Panc1 (cell line): ENCODE measurements around the gene MAP2K1. TPM values are rescaled to one million over a fixed set of nuclear protein-coding genes. Genes with fewer than 3 reads are reported as not detected.

ENCODE experiments used
- ATAC-seq: fragments of 200-7000 bp; cut with Tn5 transposase; 2 replicates; pipeline ENCODE4 v1.9.1; 2020; ENCODE audit warnings: mild to moderate bottlenecking, moderate library complexity
- BruUV-seq: library from RNA; stranded (reverse); fragments of 400-500 nt; replicated peaks from 2 replicates; lab custom pipeline; 2021; lab: Mats Ljungman, UMichigan
- CTCF ChIA-PET: fragments of 300-600 bp; sonication (Branson Sonifier 250); formaldehyde crosslinking; loops from one replicate; lab custom pipeline; 2022; ENCODE audit warnings: antibody characterized with exemption; lab: Charles Lee
- POLR2A ChIA-PET: fragments of 300-600 bp; sonication (Branson Sonifier 250); formaldehyde crosslinking; loops from one replicate; lab custom pipeline; 2022; ENCODE audit warnings: antibody characterized with exemption; lab: Charles Lee
- DNase-seq: peaks from one replicate; pipeline ENCODE4 v3.0.0-alpha.2; 2010; ENCODE audit warnings: low read depth, low spot score
- H3K27ac ChIP-seq: 2 replicates; pipeline ENCODE4 v1.5.1; 2011; ENCODE audit warnings: mild to moderate bottlenecking, low read length, inconsistent platforms
- H3K27me3 ChIP-seq: fragments of 200-500 bp; sonication (Bioruptor generic); 2 replicates; pipeline ENCODE4 v1.6.0; 2014; ENCODE audit warnings: low read length, inconsistent platforms; ENCODE audit not compliant: control insufficient read depth, insufficient read depth
- H3K36me3 ChIP-seq: fragments of 200-500 bp; sonication (Bioruptor generic); 2 replicates; pipeline ENCODE4 v1.5.1; 2014; ENCODE audit warnings: inconsistent platforms, mild to moderate bottlenecking, low read length, moderate library complexity; ENCODE audit not compliant: control insufficient read depth, insufficient read depth
- H3K4me1 ChIP-seq: 2 replicates; pipeline ENCODE4 v1.5.1; 2011; ENCODE audit warnings: inconsistent platforms, mild to moderate bottlenecking, low read length, moderate library complexity; ENCODE audit not compliant: control insufficient read depth, insufficient read depth
- H3K4me3 ChIP-seq, 2 experiments: 2 replicates each; pipeline ENCODE4 v1.5.1; 2011 to 2012; ENCODE audit warnings: low read depth in 2 of 2, low read length in 2 of 2, mild to moderate bottlenecking in 2 of 2, inconsistent platforms in 1 of 2, moderate library complexity in 1 of 2
- H3K9me3 ChIP-seq: fragments of 200-500 bp; sonication (Bioruptor generic); 2 replicates; pipeline ENCODE4 v1.5.1; 2014; ENCODE audit warnings: low read depth, mild to moderate bottlenecking, inconsistent platforms, low read length, moderate library complexity; ENCODE audit not compliant: control insufficient read depth, insufficient read depth
- POLR2AphosphoS5 ChIP-seq: IDR thresholded peaks from 2 replicates; pipeline ENCODE4 v1.6.1; 2012; ENCODE audit warnings: mild to moderate bottlenecking, low read depth, low read length, moderate library complexity
- REST ChIP-seq, 2 experiments: IDR thresholded peaks; 2 replicates each; pipeline ENCODE4 v1.6.1; 2011 to 2012; ENCODE audit warnings: low read depth in 2 of 2, control low read depth in 1 of 2, low read length in 1 of 2, mild to moderate bottlenecking in 1 of 2, moderate library complexity in 1 of 2; ENCODE audit not compliant: insufficient read depth in 1 of 2
- SIN3A ChIP-seq: IDR thresholded peaks from 2 replicates; pipeline ENCODE4 v1.6.1; 2012; ENCODE audit warnings: low read depth, mild to moderate bottlenecking, low read length, moderate library complexity, borderline replicate concordance; ENCODE audit not compliant: insufficient read depth
- TCF7L2 ChIP-seq: IDR thresholded peaks from 2 replicates; pipeline ENCODE4 v1.6.1; 2011; ENCODE audit warnings: mild to moderate bottlenecking, low read depth, low read length, inconsistent platforms
- in situ Hi-C: cut with HindIII; loops from 2 replicates; pipeline ENCODE4 v1.10.0; 2016; ENCODE audit warnings: low sequenced_read_pairs, low pct_unique_long_range_greater_than_20kb
- intact Hi-C: fragments of 100-400 bp; cut with micrococcal nuclease; formaldehyde crosslinking; loops from one replicate; pipeline ENCODE4 v1.10.0; 2022; ENCODE audit not compliant: unreplicated experiment
- total RNA-seq: library from RNA; stranded (reverse); gene quantifications from one replicate; pipeline ENCODE4 v1.2.1, GENCODE V29; 2021; ENCODE audit not compliant: unreplicated experiment
- TF ChIP-seq, protein P1 (sequence below): fragments of 450-650 bp; IDR thresholded peaks from 2 replicates; pipeline ENCODE4 v1.5.1; 2017; ENCODE audit warnings: mild to moderate bottlenecking

MAP2K1 gene
- total RNA-seq, 1 experiment from 2014 or later = 67.9 TPM

DNA sequence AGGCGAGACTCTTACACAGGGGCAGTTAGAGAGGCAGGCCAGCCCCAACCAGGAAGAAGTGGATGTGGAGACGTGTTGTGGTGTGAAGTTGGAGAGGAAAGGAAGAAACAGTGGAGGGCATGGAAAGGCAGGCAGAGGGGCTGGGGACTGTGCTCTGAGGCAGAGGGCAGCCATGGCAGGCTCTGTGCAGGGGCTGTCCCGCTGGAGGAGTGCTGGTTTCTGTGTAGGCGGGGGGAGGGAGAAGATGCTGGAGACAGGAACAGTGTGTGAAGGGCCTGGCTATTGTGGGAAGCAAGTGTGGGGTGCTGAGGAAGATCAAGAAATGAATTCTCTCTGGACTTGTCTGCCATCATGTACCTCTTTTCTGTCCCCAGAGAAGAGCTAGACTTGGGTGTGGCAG lies 89.8 kb downstream of the MAP2K1 start:
- in situ Hi-C loops = no loop called here
- ATAC-seq = no peak

DNA sequence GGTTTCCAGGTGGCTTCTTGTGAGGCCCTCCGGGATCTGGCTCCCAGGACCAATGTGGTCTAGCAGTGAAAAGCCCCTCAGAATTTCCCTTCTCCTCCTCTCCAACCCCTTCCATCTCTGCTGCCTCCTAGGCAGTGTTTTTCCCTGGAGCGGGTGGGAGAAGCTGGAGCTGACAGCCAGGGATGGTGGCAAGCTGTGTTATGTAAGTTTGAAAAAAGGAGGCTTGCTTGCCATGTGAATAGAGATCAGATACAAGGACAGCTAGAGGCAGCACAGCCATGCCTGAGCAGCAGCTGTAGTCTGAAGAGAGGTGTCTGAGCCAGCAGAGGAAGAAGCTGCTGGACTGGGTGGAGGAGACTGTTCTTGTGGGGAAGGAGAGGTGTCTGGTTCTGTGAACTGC lies 90.3 kb downstream of the MAP2K1 start:
- no peaks in the 10 kb centered on the region for H3K9me3 ChIP-seq
- in situ Hi-C loops = no loop called here
- DNase-seq (no peak), ATAC-seq (no peak)
- ChIA-PET CTCF (no interaction called here), POLR2A (no interaction called here)
- H3K27me3 ChIP-seq = no peaks in the 10 kb centered on the region
- BruUV-seq = no TSS peak
- H3K27ac ChIP-seq = no peak overlapping the region
- H3K36me3 ChIP-seq = no peaks in the 10 kb centered on the region
- intact Hi-C loops = no loop called here
- no peaks in the 10 kb centered on the region for H3K4me1 ChIP-seq
- H3K4me3 ChIP-seq = no peak overlapping the region
- no peak for TF ChIP-seq REST (IDR thresholded peaks at IDR 0.05; ENCODE audit: insufficient read depth in 1 of 2, low read depth in 2 of 2, low read length in 1 of 2)
- TF ChIP-seq, protein P1, sequence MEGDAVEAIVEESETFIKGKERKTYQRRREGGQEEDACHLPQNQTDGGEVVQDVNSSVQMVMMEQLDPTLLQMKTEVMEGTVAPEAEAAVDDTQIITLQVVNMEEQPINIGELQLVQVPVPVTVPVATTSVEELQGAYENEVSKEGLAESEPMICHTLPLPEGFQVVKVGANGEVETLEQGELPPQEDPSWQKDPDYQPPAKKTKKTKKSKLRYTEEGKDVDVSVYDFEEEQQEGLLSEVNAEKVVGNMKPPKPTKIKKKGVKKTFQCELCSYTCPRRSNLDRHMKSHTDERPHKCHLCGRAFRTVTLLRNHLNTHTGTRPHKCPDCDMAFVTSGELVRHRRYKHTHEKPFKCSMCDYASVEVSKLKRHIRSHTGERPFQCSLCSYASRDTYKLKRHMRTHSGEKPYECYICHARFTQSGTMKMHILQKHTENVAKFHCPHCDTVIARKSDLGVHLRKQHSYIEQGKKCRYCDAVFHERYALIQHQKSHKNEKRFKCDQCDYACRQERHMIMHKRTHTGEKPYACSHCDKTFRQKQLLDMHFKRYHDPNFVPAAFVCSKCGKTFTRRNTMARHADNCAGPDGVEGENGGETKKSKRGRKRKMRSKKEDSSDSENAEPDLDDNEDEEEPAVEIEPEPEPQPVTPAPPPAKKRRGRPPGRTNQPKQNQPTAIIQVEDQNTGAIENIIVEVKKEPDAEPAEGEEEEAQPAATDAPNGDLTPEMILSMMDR = no peak
- no peak for TF ChIP-seq TCF7L2
- TF ChIP-seq SIN3A = no peak
- no peak for TF ChIP-seq POLR2AphosphoS5

More for the DNA sequence above, 89.8 kb downstream of the MAP2K1 start:
- intact Hi-C loops = no loop called here
- no TSS peak for BruUV-seq
- Histone ChIP-seq H3K36me3 (no peaks in the 10 kb centered on the region), H3K9me3 (no peaks in the 10 kb centered on the region), H3K4me1 (no peaks in the 10 kb centered on the region), H3K27ac (no peak overlapping the region), H3K4me3 (no peak overlapping the region), H3K27me3 (no peaks in the 10 kb centered on the region)
- POLR2A ChIA-PET = no interaction called here
- no peak for DNase-seq
- CTCF ChIA-PET = no interaction called here
- TF ChIP-seq SIN3A (no peak), TCF7L2 (no peak), REST (IDR thresholded peaks at IDR 0.05; ENCODE audit: insufficient read depth in 1 of 2, low read depth in 2 of 2, low read length in 1 of 2) (no peak), POLR2AphosphoS5 (no peak)
- TF ChIP-seq, protein P1 = no peak
